PFSK-1 (cell line): ENCODE results near the gene DBX1.

ENCODE experiments used
- POLR2AphosphoS5 ChIP-seq: IDR thresholded peaks from 2 replicates; pipeline ENCODE4 v1.6.1; 2012; ENCODE audit warnings: low read depth, mild to moderate bottlenecking, control low read depth, low read length, moderate library complexity
- REST ChIP-seq, 2 experiments: IDR thresholded peaks; 2 replicates each; pipeline versions ENCODE4 v1.6.1 to v1.8.0; 2011 to 2012; ENCODE audit warnings: low read depth in 2 of 2, low read length in 2 of 2, control low read depth in 1 of 2, inconsistent platforms in 1 of 2, mild to moderate bottlenecking in 1 of 2, moderate library complexity in 1 of 2; ENCODE audit not compliant: insufficient read depth in 1 of 2
- SIN3A ChIP-seq: IDR thresholded peaks from 2 replicates; pipeline ENCODE4 v1.6.1; 2012; ENCODE audit warnings: mild to moderate bottlenecking, low read length, moderate library complexity, borderline replicate concordance; ENCODE audit not compliant: insufficient read depth
- TAF1 ChIP-seq: IDR thresholded peaks from 2 replicates; pipeline ENCODE4 v1.6.1; 2012; ENCODE audit warnings: low read length, control low read depth, borderline replicate concordance; ENCODE audit not compliant: insufficient read depth

GRCh38 chr11:20161230-20161918, 1.1 kb upstream of the DBX1 start:
- TF ChIP-seq TAF1 (no peak), POLR2AphosphoS5 (no peak), SIN3A (no peak), REST (IDR thresholded peaks at IDR 0.05; ENCODE audit: insufficient read depth in 1 of 2, low read depth in 2 of 2, low read length in 2 of 2) (peak; percentile 5 to 40; a peak in 2 of 4 replicates)
